Duodenal mucosa (tissue), 2 donors: ENCODE measurements around the gene ROBO1.
"Not testable (repeated sequence)": the region's sequence is repeated elsewhere in the genome, so short reads cannot be mapped to it uniquely, and the experiment has no call there.

ENCODE experiments used
- H3K27ac ChIP-seq: one replicate; pipeline ENCODE4 v1.7.0; 2013; ENCODE audit warnings: low read depth, low read length
- H3K27me3 ChIP-seq, 2 donors: one replicate each; pipeline ENCODE4 v1.7.0; 2013; ENCODE audit warnings: low read length in 2 of 2, control low read depth in 1 of 2; ENCODE audit not compliant: insufficient read depth in 2 of 2, control insufficient read depth in 1 of 2
- H3K36me3 ChIP-seq, 2 donors: one replicate each; pipeline ENCODE4 v1.7.0; 2013; ENCODE audit warnings: low read length in 2 of 2, control low read depth in 1 of 2; ENCODE audit not compliant: insufficient read depth in 2 of 2, control insufficient read depth in 1 of 2
- H3K4me1 ChIP-seq, 2 donors: one replicate each; pipeline ENCODE4 v1.7.0; 2013; ENCODE audit warnings: low read length in 2 of 2, control low read depth in 1 of 2; ENCODE audit not compliant: insufficient read depth in 2 of 2, control insufficient read depth in 1 of 2
- H3K4me3 ChIP-seq, 2 donors: one replicate each; pipeline ENCODE4 v1.7.0; 2013; ENCODE audit warnings: low read length in 2 of 2, low read depth in 1 of 2
- H3K9ac ChIP-seq, 2 donors: one replicate each; pipeline ENCODE4 v1.7.0; 2013; ENCODE audit warnings: low read length in 2 of 2, low read depth in 1 of 2
- H3K9me3 ChIP-seq, 2 donors: one replicate each; pipeline ENCODE4 v1.7.0; 2013; ENCODE audit warnings: low read length in 2 of 2, control low read depth in 1 of 2; ENCODE audit not compliant: control insufficient read depth in 1 of 2

Gene ROBO1

GRCh38 chr3:79314544-79314943 is 453.3 kb downstream of the ROBO1 start:
- Histone ChIP-seq H3K4me3 (no peak overlapping the region), H3K36me3 (no peaks in the 10 kb centered on the region), H3K9me3 (no peaks in the 10 kb centered on the region), H3K27me3 (no peaks in the 10 kb centered on the region), H3K27ac (no peak overlapping the region), H3K9ac (no peak overlapping the region), H3K4me1 (no peaks in the 10 kb centered on the region)

- Histone ChIP-seq H3K36me3 (no peaks in the 10 kb centered on the region), H3K27ac (no peak overlapping the region), H3K27me3 (no peaks in the 10 kb centered on the region), H3K9me3 (no peaks in the 10 kb centered on the region), H3K9ac (no peak overlapping the region), H3K4me3 (no peak overlapping the region), H3K4me1 (no peaks in the 10 kb centered on the region)
Measured at GRCh38 chr3:79310016-79310415, 457.8 kb downstream of the ROBO1 start.

- Histone ChIP-seq H3K9ac (no peak overlapping the region), H3K9me3 (no peaks in the 10 kb centered on the region), H3K4me1 (no peaks in the 10 kb centered on the region), H3K4me3 (no peak overlapping the region), H3K27ac (no peak overlapping the region), H3K27me3 (no peaks in the 10 kb centered on the region), H3K36me3 (no peaks in the 10 kb centered on the region)
Measured at GRCh38 chr3:79306934-79307570, 460.7 kb downstream of the ROBO1 start.

GRCh38 chr3:79299949-79300635 is 467.7 kb downstream of the ROBO1 start:
- not testable (repeated sequence) for H3K4me3 ChIP-seq, H3K27ac ChIP-seq, H3K27me3 ChIP-seq, H3K36me3 ChIP-seq, H3K9me3 ChIP-seq, H3K4me1 ChIP-seq, H3K9ac ChIP-seq

- Histone ChIP-seq H3K27me3 (no peaks in the 10 kb centered on the region), H3K27ac (no peak overlapping the region), H3K4me1 (no peaks in the 10 kb centered on the region), H3K36me3 (no peaks in the 10 kb centered on the region), H3K9ac (no peak overlapping the region), H3K9me3 (no peaks in the 10 kb centered on the region), H3K4me3 (no peak overlapping the region)
Measured at GRCh38 chr3:79297245-79297960, 470.4 kb downstream of the ROBO1 start.

DNA sequence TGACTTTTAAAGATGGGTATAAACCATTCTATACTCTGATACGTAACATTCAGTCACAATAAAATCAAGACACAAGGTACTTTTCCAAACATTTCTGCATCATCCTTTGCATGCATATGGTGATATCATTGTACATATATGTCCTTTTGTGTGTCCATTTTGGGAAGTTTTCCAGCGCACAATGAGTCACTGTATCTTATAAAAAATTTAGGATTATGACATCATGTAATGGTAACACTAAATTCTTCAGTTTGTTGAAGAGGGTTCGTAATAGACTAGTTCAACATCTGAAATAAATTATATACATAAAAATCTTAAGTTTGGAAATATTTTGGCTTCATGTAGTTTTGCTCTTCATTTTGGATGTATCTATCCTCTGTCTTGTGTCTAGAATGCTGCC is 480.9 kb downstream of the ROBO1 start:
- Histone ChIP-seq H3K9ac (no peak overlapping the region), H3K36me3 (no peaks in the 10 kb centered on the region)

GRCh38 chr3:79285871-79286270 is 481.9 kb downstream of the ROBO1 start:
- Histone ChIP-seq H3K9ac (no peak overlapping the region), H3K27me3 (no peaks in the 10 kb centered on the region)

More for the DNA sequence above, 480.9 kb downstream of the ROBO1 start:
- no peaks in the 10 kb centered on the region for H3K9me3 ChIP-seq
- no peak overlapping the region for H3K4me3 ChIP-seq
- H3K27me3 ChIP-seq = no peaks in the 10 kb centered on the region
- H3K27ac ChIP-seq = no peak overlapping the region
- no peaks in the 10 kb centered on the region for H3K4me1 ChIP-seq

DNA sequence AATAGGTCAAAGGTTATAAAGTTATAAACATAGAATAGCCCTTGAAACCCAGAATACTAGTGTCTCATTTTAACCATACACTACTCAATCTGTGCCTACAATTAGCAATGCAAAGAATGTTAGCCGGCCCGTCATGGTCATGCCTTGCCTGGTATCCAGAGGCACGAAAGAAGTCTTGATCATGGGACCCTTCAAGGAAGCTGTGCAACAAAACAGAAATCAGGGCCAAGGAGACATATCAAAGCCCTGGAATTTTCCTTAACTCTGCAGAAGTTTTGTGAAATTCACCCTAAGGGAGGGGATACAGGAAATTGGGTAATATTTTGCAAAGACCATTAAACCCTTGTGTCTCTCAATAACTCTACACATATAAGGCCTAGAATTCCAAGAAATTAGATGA is 482.4 kb downstream of the ROBO1 start:
- H3K27ac ChIP-seq = no peak overlapping the region
- no peaks in the 10 kb centered on the region for H3K36me3 ChIP-seq
- no peaks in the 10 kb centered on the region for H3K27me3 ChIP-seq
- no peaks in the 10 kb centered on the region for H3K4me1 ChIP-seq
- H3K9ac ChIP-seq = no peak overlapping the region
- no peak overlapping the region for H3K4me3 ChIP-seq
- no peaks in the 10 kb centered on the region for H3K9me3 ChIP-seq

More at GRCh38 chr3:79285871-79286270, 481.9 kb downstream of the ROBO1 start:
- H3K36me3 ChIP-seq = no peaks in the 10 kb centered on the region
- H3K27ac ChIP-seq = no peak overlapping the region
- H3K4me1 ChIP-seq = no peaks in the 10 kb centered on the region
- H3K4me3 ChIP-seq = no peak overlapping the region
- no peaks in the 10 kb centered on the region for H3K9me3 ChIP-seq

- Histone ChIP-seq H3K27ac (no peak overlapping the region), H3K36me3 (no peaks in the 10 kb centered on the region), H3K4me3 (no peak overlapping the region), H3K4me1 (no peaks in the 10 kb centered on the region), H3K9ac (no peak overlapping the region), H3K27me3 (no peaks in the 10 kb centered on the region), H3K9me3 (no peaks in the 10 kb centered on the region)
Measured at GRCh38 chr3:79284781-79285180, 483.0 kb downstream of the ROBO1 start.

GRCh38 chr3:79278681-79279080 is 489.1 kb downstream of the ROBO1 start:
- Histone ChIP-seq H3K9me3 (no peaks in the 10 kb centered on the region), H3K9ac (no peak overlapping the region), H3K4me1 (no peaks in the 10 kb centered on the region), H3K4me3 (no peak overlapping the region), H3K27me3 (no peaks in the 10 kb centered on the region), H3K36me3 (no peaks in the 10 kb centered on the region), H3K27ac (no peak overlapping the region)
